Germinal center (tissue), 1 donor: Measurements from ENCODE around the gene HIVEP3.

Experiments used
- DNase-seq: peaks from one replicate; pipeline ENCODE4 v3.0.0; 2012; ENCODE audit warnings: mixed read lengths, low spot score

HIVEP3 gene

GRCh38 chr1:41481109-41481775, 437.5 kb downstream of the HIVEP3 start:
- DNase-seq = no peak

- no peak for DNase-seq
Measured at GRCh38 chr1:41480204-41481108, 438.3 kb downstream of the HIVEP3 start.

- no peak for DNase-seq
Measured at GRCh38 chr1:41479808-41480160, 438.9 kb downstream of the HIVEP3 start.

- DNase-seq = no peak
Measured at GRCh38 chr1:41479000-41479807, 439.5 kb downstream of the HIVEP3 start.

- DNase-seq = no peak
Measured at GRCh38 chr1:41478118-41478748, 440.5 kb downstream of the HIVEP3 start.

GRCh38 chr1:41476807-41477361, 441.8 kb downstream of the HIVEP3 start:
- DNase-seq = no peak

- DNase-seq = no peak
Measured at GRCh38 chr1:41475859-41476567, 442.7 kb downstream of the HIVEP3 start.

- DNase-seq = no peak
Measured at GRCh38 chr1:41475346-41475745, 443.4 kb downstream of the HIVEP3 start.

- no peak for DNase-seq
Measured at GRCh38 chr1:41474490-41475271, 444.0 kb downstream of the HIVEP3 start.

GRCh38 chr1:41473738-41474362, 444.9 kb downstream of the HIVEP3 start:
- no peak for DNase-seq

GRCh38 chr1:41471658-41472057, 447.1 kb downstream of the HIVEP3 start:
- no peak for DNase-seq

- no peak for DNase-seq
Measured at GRCh38 chr1:41469706-41470105, 449.0 kb downstream of the HIVEP3 start.

GRCh38 chr1:41468122-41468762, 450.5 kb downstream of the HIVEP3 start:
- no peak for DNase-seq

GRCh38 chr1:41467673-41468072, 451.0 kb downstream of the HIVEP3 start:
- DNase-seq = no peak

GRCh38 chr1:41466146-41466545, 452.6 kb downstream of the HIVEP3 start:
- no peak for DNase-seq

- DNase-seq = no peak
Measured at GRCh38 chr1:41465741-41466140, 453.0 kb downstream of the HIVEP3 start.

- DNase-seq = no peak
Measured at GRCh38 chr1:41464885-41465284, 453.8 kb downstream of the HIVEP3 start.

GRCh38 chr1:41463516-41463915, 455.2 kb downstream of the HIVEP3 start:
- DNase-seq = no peak

- no peak for DNase-seq
Measured at GRCh38 chr1:41462680-41463004, 456.1 kb downstream of the HIVEP3 start.
